NCI-H2029 treated with DMSO at 0.1 percent for 48 hours (cell line): ENCODE measurements around the gene IRS1.

ENCODE experiments used
- DNase-seq: peaks from one replicate; lab custom pipeline; 2025; lab: John Stamatoyannopoulos, UW

Gene IRS1

GRCh38 chr2:226758921-226759640 lies 40.5 kb downstream of the IRS1 start:
- DNase-seq = no peak

- no peak for DNase-seq
Measured at GRCh38 chr2:226756131-226756530, 43.5 kb downstream of the IRS1 start.

- DNase-seq = no peak
Measured at GRCh38 chr2:226755631-226756030, 44.0 kb downstream of the IRS1 start.

- no peak for DNase-seq
Measured at GRCh38 chr2:226754821-226755604, 44.6 kb downstream of the IRS1 start.

- no peak for DNase-seq
Measured at GRCh38 chr2:226752887-226753286, 46.7 kb downstream of the IRS1 start.

GRCh38 chr2:226747288-226747687 lies 52.3 kb downstream of the IRS1 start:
- DNase-seq = no peak

- DNase-seq = no peak
Measured at GRCh38 chr2:226746196-226746800, 53.3 kb downstream of the IRS1 start.

- no peak for DNase-seq
Measured at GRCh38 chr2:226743915-226744314, 55.7 kb downstream of the IRS1 start.

GRCh38 chr2:226742347-226742746 lies 57.3 kb downstream of the IRS1 start:
- peak; percentile 65 for DNase-seq

- DNase-seq = no peak
Measured at GRCh38 chr2:226740039-226740648, 59.5 kb downstream of the IRS1 start.

GRCh38 chr2:226739545-226740030 lies 60.0 kb downstream of the IRS1 start:
- DNase-seq = no peak

- no peak for DNase-seq
Measured at GRCh38 chr2:226738821-226739544, 60.6 kb downstream of the IRS1 start.

GRCh38 chr2:226738191-226738820 lies 61.3 kb downstream of the IRS1 start:
- no peak for DNase-seq

GRCh38 chr2:226736382-226736781 lies 63.2 kb downstream of the IRS1 start:
- no peak for DNase-seq

GRCh38 chr2:226733927-226734564 lies 65.6 kb downstream of the IRS1 start:
- DNase-seq = no peak

GRCh38 chr2:226733189-226733858 lies 66.3 kb downstream of the IRS1 start:
- no peak for DNase-seq

- DNase-seq = no peak
Measured at GRCh38 chr2:226732478-226733188, 67.0 kb downstream of the IRS1 start.

GRCh38 chr2:226730481-226730880 lies 69.1 kb downstream of the IRS1 start:
- no peak for DNase-seq

- no peak for DNase-seq
Measured at GRCh38 chr2:226728996-226729395, 70.6 kb downstream of the IRS1 start.

- no peak for DNase-seq
Measured at GRCh38 chr2:226727251-226727650, 72.4 kb downstream of the IRS1 start.
